HepG2 (cell line): ENCODE results near the gene TAAR9. TPM values are rescaled to one million over a fixed set of nuclear protein-coding genes. Genes with fewer than 3 reads are reported as not detected.

Experiments used
- AFF4 ChIP-seq: sonication (generic); formaldehyde crosslinking; IDR thresholded peaks from 2 replicates; pipeline ENCODE4 v1.4.0; 2020; ENCODE audit warnings: missing genetic modification reagents
- DMAP1 ChIP-seq: IDR thresholded peaks from 2 replicates; pipeline ENCODE4 v1.6.1; 2016
- FOXC1 ChIP-seq: sonication (generic); formaldehyde crosslinking; IDR thresholded peaks from 2 replicates; pipeline ENCODE4 v1.8.0; 2022; ENCODE audit warnings: mild to moderate bottlenecking, missing genetic modification reagents, borderline replicate concordance
- HIVEP1 ChIP-seq: sonication (generic); formaldehyde crosslinking; IDR thresholded peaks from 2 replicates; pipeline ENCODE4 v1.4.0; 2020; ENCODE audit warnings: mild to moderate bottlenecking, missing genetic modification reagents
- MLLT10 ChIP-seq: sonication (generic); formaldehyde crosslinking; IDR thresholded peaks from 2 replicates; pipeline ENCODE4 v1.4.0; 2020; ENCODE audit warnings: missing genetic modification reagents
- NFATC3 ChIP-seq: sonication (generic); formaldehyde crosslinking; IDR thresholded peaks from 2 replicates; pipeline ENCODE4 v1.5.1; 2020; ENCODE audit warnings: mild to moderate bottlenecking, missing genetic modification reagents
- NFE2L2 ChIP-seq: fragments of 150-350 bp; IDR thresholded peaks from 2 replicates; pipeline ENCODE4 v1.6.1; 2014; ENCODE audit warnings: low read length
- NFIB ChIP-seq: sonication (generic); formaldehyde crosslinking; IDR thresholded peaks from 2 replicates; pipeline ENCODE4 v1.9.0; 2021; ENCODE audit warnings: missing genetic modification reagents, mild to moderate bottlenecking, borderline replicate concordance
- NFYC ChIP-seq: IDR thresholded peaks from 2 replicates; pipeline ENCODE4 v1.6.1; 2016; ENCODE audit warnings: missing genetic modification reagents, missing compliant biosample characterization
- SOX5 ChIP-seq: IDR thresholded peaks from 2 replicates; pipeline ENCODE4 v1.6.1; 2016; ENCODE audit warnings: borderline replicate concordance
- SP1 ChIP-seq, 2 experiments: fragments of 450-650 bp in 1 of 2; sonication (generic) in 1 of 2; formaldehyde crosslinking in 1 of 2; IDR thresholded peaks; 2 replicates each; pipeline versions ENCODE4 v1.4.0 to v1.6.1; 2016 to 2020; ENCODE audit warnings: missing genetic modification reagents in 1 of 2
- TBX3 ChIP-seq: fragments of 450-650 bp; IDR thresholded peaks from 2 replicates; pipeline ENCODE4 v1.6.1; 2017; ENCODE audit warnings: antibody characterized with exemption, mild to moderate bottlenecking, inconsistent platforms, borderline replicate concordance
- ZFX ChIP-seq: sonication (generic); formaldehyde crosslinking; IDR thresholded peaks from 2 replicates; pipeline ENCODE4 v1.4.0; 2020; ENCODE audit warnings: mild to moderate bottlenecking, low read depth, missing genetic modification reagents, moderate library complexity
- ZNF160 ChIP-seq: sonication (generic); formaldehyde crosslinking; IDR thresholded peaks from 2 replicates; pipeline ENCODE4 v1.8.0; 2022; ENCODE audit warnings: mild to moderate bottlenecking, inconsistent platforms, missing genetic modification reagents
- ZNF3 ChIP-seq: IDR thresholded peaks from 2 replicates; pipeline ENCODE4 v1.7.0; 2017; ENCODE audit warnings: inconsistent platforms
- ZNF678 ChIP-seq: sonication (generic); formaldehyde crosslinking; IDR thresholded peaks from 2 replicates; pipeline ENCODE4 v1.4.0; 2020; ENCODE audit warnings: mild to moderate bottlenecking, missing genetic modification reagents
- ZNF746 ChIP-seq: sonication (generic); formaldehyde crosslinking; IDR thresholded peaks from 2 replicates; pipeline ENCODE4 v1.8.0; 2022; ENCODE audit warnings: mild to moderate bottlenecking, missing genetic modification reagents
- polyA plus RNA-seq, 8 experiments: library from polyadenylated mRNA; depleted of rRNA in 3 of 8; stranded (reverse) in 7 of 8; unstranded in 1 of 8; fragments of >200 nt; fragmentation: Illumina TruSeq in 4 of 8; extraction: Trizol in 4 of 8; gene quantifications; 2 replicates each; pipeline versions ENCODE4 v1.2.1 to v1.2.3, GENCODE V29; 2011 to 2016; ENCODE audit warnings: low read depth in 4 of 8, missing spikeins in 1 of 8, mixed read lengths in 1 of 8; ENCODE audit not compliant: insufficient read depth in 1 of 8
- total RNA-seq, 5 experiments: library from RNA; depleted of rRNA; stranded (reverse); fragments of >200 nt; fragmentation: Illumina TruSeq; extraction: Trizol; gene quantifications; 2 replicates each; pipeline ENCODE4 v1.2.3, GENCODE V29; 2016; ENCODE audit warnings: low read depth in 1 of 5
- TF ChIP-seq, protein P1 (sequence below): IDR thresholded peaks from 2 replicates; pipeline ENCODE4 v1.6.1; 2016; ENCODE audit warnings: low read depth
- TF ChIP-seq, protein P2 (sequence below): IDR thresholded peaks from 2 replicates; pipeline ENCODE4 v1.6.1; 2018; ENCODE audit warnings: missing genetic modification reagents, mild to moderate bottlenecking, missing compliant biosample characterization

TAAR9 gene
- total and polyA plus RNA-seq, 2 of the 13 experiments (the other 11 are each of a cell fraction or from before 2014, with no cell fraction given) = 0.07 TPM; not detected in 1

DNA sequence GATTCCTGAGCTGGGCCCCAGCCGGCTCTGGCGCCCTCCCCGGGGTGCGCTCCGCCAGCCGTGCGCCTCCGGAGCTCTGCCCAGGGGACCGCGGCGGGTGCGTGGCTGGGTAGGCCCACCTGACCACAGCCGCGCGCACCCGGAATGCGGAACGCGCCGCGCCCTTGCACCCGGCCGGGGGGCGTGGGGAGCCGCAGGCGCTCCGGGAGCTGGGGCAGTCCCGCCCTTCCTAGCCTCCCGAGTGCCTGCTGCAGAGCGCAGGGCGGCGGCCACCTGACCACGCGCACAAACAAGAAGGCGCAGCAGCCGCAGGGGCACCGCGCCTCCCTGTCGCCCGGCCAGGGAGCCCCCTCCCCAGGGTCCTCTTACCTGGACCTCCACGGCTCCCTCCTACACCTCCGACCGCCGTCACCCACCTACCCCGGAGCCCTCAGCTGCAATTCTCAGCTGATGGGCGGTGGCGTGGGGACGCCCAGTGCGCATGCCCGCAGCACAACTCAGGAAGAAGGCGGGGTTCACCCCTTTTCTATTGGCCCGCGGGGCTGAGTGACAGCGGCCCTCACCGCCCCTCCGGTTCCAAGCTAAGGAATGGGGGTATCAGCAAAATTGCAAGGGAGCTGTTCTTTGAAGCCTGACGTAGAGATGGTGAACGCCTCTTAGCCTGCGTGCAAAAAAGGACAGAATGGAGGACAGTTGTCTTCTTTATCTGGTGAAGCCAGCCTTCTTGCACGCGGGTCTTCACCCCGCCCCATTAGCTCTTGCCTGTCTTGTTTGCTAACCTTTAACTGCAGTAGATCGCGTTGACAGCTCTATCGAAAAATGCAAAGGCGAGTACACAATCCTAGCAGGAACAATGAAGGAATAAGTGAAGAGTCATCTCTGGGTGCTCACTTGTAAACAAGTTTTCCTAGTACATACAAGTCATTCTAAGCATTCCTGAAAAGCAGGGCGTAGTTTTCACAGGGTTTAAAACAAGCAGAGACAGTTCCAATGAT, 25.1 kb upstream of the TAAR9 start, which contains the start of gene STX7 (continued):
- TF ChIP-seq, protein P1, sequence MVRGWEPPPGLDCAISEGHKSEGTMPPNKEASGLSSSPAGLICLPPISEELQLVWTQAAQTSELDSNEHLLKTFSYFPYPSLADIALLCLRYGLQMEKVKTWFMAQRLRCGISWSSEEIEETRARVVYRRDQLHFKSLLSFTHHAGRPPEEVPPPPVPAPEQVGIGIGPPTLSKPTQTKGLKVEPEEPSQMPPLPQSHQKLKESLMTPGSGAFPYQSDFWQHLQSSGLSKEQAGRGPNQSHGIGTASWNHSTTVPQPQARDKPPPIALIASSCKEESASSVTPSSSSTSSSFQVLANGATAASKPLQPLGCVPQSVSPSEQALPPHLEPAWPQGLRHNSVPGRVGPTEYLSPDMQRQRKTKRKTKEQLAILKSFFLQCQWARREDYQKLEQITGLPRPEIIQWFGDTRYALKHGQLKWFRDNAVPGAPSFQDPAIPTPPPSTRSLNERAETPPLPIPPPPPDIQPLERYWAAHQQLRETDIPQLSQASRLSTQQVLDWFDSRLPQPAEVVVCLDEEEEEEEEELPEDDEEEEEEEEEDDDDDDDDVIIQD (CRISPR knock-in tag) = no peak; the same call in 1 of the 2 replicates
- no peak; the same call in 1 of the 2 replicates for TF ChIP-seq TBX3
- peak; percentile 92 for TF ChIP-seq NFYC (CRISPR knock-in tag)
- TF ChIP-seq, protein P2, sequence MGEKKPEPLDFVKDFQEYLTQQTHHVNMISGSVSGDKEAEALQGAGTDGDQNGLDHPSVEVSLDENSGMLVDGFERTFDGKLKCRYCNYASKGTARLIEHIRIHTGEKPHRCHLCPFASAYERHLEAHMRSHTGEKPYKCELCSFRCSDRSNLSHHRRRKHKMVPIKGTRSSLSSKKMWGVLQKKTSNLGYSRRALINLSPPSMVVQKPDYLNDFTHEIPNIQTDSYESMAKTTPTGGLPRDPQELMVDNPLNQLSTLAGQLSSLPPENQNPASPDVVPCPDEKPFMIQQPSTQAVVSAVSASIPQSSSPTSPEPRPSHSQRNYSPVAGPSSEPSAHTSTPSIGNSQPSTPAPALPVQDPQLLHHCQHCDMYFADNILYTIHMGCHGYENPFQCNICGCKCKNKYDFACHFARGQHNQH = peak; percentile 88; the same call in 1 of the 2 replicates
- no peak for TF ChIP-seq NFE2L2
- no peak for TF ChIP-seq ZNF3
- peak; percentile 86; the same call in 1 of the 2 replicates for TF ChIP-seq ZNF678
- TF ChIP-seq NFIB (CRISPR knock-in tag) = no peak
- peak; percentile 79; the same call in 1 of the 2 replicates for TF ChIP-seq DMAP1 (CRISPR knock-in tag)
- TF ChIP-seq NFATC3 (CRISPR knock-in tag) = no peak; the same call in 1 of the 2 replicates
- peak; percentile 37; the same call in 1 of the 2 replicates for TF ChIP-seq SOX5 (CRISPR knock-in tag)
- TF ChIP-seq AFF4 (CRISPR knock-in tag) = no peak
- no peak for TF ChIP-seq SP1 (IDR thresholded peaks at IDR 0.05)
- TF ChIP-seq SP1 (CRISPR knock-in tag; IDR thresholded peaks at IDR 0.05) = peak; percentile 67; the same call in 1 of the 2 replicates
- no peak for TF ChIP-seq MLLT10 (CRISPR knock-in tag)
- no peak for TF ChIP-seq ZNF746
- TF ChIP-seq ZNF160 (CRISPR knock-in tag) = peak; percentile 91
- TF ChIP-seq ZFX (CRISPR knock-in tag) = peak; percentile 96
- TF ChIP-seq FOXC1 = peak; percentile 98
- peak; percentile 80 for TF ChIP-seq HIVEP1 (CRISPR knock-in tag)
